Panc1 (cell line): ENCODE measurements around the gene ATP7B. TPM values are rescaled to one million over a fixed set of nuclear protein-coding genes. Genes with fewer than 3 reads are reported as not detected.

Experiments
- ATAC-seq: fragments of 200-7000 bp; cut with Tn5 transposase; 2 replicates; pipeline ENCODE4 v1.9.1; 2020; ENCODE audit warnings: mild to moderate bottlenecking, moderate library complexity
- BruUV-seq: library from RNA; stranded (reverse); fragments of 400-500 nt; replicated peaks from 2 replicates; lab custom pipeline; 2021; lab: Mats Ljungman, UMichigan
- CTCF ChIA-PET: fragments of 300-600 bp; sonication (Branson Sonifier 250); formaldehyde crosslinking; loops from one replicate; lab custom pipeline; 2022; ENCODE audit warnings: antibody characterized with exemption; lab: Charles Lee
- POLR2A ChIA-PET: fragments of 300-600 bp; sonication (Branson Sonifier 250); formaldehyde crosslinking; loops from one replicate; lab custom pipeline; 2022; ENCODE audit warnings: antibody characterized with exemption; lab: Charles Lee
- DNase-seq: peaks from one replicate; pipeline ENCODE4 v3.0.0-alpha.2; 2010; ENCODE audit warnings: low read depth, low spot score
- H3K27ac ChIP-seq: 2 replicates; pipeline ENCODE4 v1.5.1; 2011; ENCODE audit warnings: mild to moderate bottlenecking, low read length, inconsistent platforms
- H3K27me3 ChIP-seq: fragments of 200-500 bp; sonication (Bioruptor generic); 2 replicates; pipeline ENCODE4 v1.6.0; 2014; ENCODE audit warnings: low read length, inconsistent platforms; ENCODE audit not compliant: control insufficient read depth, insufficient read depth
- H3K36me3 ChIP-seq: fragments of 200-500 bp; sonication (Bioruptor generic); 2 replicates; pipeline ENCODE4 v1.5.1; 2014; ENCODE audit warnings: inconsistent platforms, mild to moderate bottlenecking, low read length, moderate library complexity; ENCODE audit not compliant: control insufficient read depth, insufficient read depth
- H3K4me1 ChIP-seq: 2 replicates; pipeline ENCODE4 v1.5.1; 2011; ENCODE audit warnings: inconsistent platforms, mild to moderate bottlenecking, low read length, moderate library complexity; ENCODE audit not compliant: control insufficient read depth, insufficient read depth
- H3K4me3 ChIP-seq, 2 experiments: 2 replicates each; pipeline ENCODE4 v1.5.1; 2011 to 2012; ENCODE audit warnings: low read depth in 2 of 2, low read length in 2 of 2, mild to moderate bottlenecking in 2 of 2, inconsistent platforms in 1 of 2, moderate library complexity in 1 of 2
- H3K9me3 ChIP-seq: fragments of 200-500 bp; sonication (Bioruptor generic); 2 replicates; pipeline ENCODE4 v1.5.1; 2014; ENCODE audit warnings: low read depth, mild to moderate bottlenecking, inconsistent platforms, low read length, moderate library complexity; ENCODE audit not compliant: control insufficient read depth, insufficient read depth
- CTCF ChIP-seq: fragments of 450-650 bp; IDR thresholded peaks from 2 replicates; pipeline ENCODE4 v1.5.1; 2017; ENCODE audit warnings: mild to moderate bottlenecking
- POLR2AphosphoS5 ChIP-seq: IDR thresholded peaks from 2 replicates; pipeline ENCODE4 v1.6.1; 2012; ENCODE audit warnings: mild to moderate bottlenecking, low read depth, low read length, moderate library complexity
- REST ChIP-seq, 2 experiments: IDR thresholded peaks; 2 replicates each; pipeline ENCODE4 v1.6.1; 2011 to 2012; ENCODE audit warnings: low read depth in 2 of 2, control low read depth in 1 of 2, low read length in 1 of 2, mild to moderate bottlenecking in 1 of 2, moderate library complexity in 1 of 2; ENCODE audit not compliant: insufficient read depth in 1 of 2
- SIN3A ChIP-seq: IDR thresholded peaks from 2 replicates; pipeline ENCODE4 v1.6.1; 2012; ENCODE audit warnings: low read depth, mild to moderate bottlenecking, low read length, moderate library complexity, borderline replicate concordance; ENCODE audit not compliant: insufficient read depth
- TCF7L2 ChIP-seq: IDR thresholded peaks from 2 replicates; pipeline ENCODE4 v1.6.1; 2011; ENCODE audit warnings: mild to moderate bottlenecking, low read depth, low read length, inconsistent platforms
- in situ Hi-C: cut with HindIII; loops from 2 replicates; pipeline ENCODE4 v1.10.0; 2016; ENCODE audit warnings: low sequenced_read_pairs, low pct_unique_long_range_greater_than_20kb
- intact Hi-C: fragments of 100-400 bp; cut with micrococcal nuclease; formaldehyde crosslinking; loops from one replicate; pipeline ENCODE4 v1.10.0; 2022; ENCODE audit not compliant: unreplicated experiment
- total RNA-seq: library from RNA; stranded (reverse); gene quantifications from one replicate; pipeline ENCODE4 v1.2.1, GENCODE V29; 2021; ENCODE audit not compliant: unreplicated experiment

The ATP7B gene
- total RNA-seq, 1 experiment from 2014 or later, result 19.6 TPM

GRCh38 chr13:51934461-51935087 lies 76.7 kb downstream of the ATP7B start:
- Histone ChIP-seq H3K9me3 (no peaks in the 10 kb centered on the region), H3K36me3 (no peaks in the 10 kb centered on the region), H3K4me1 (no peaks in the 10 kb centered on the region), H3K27ac (no peak overlapping the region), H3K27me3 (no peaks in the 10 kb centered on the region), H3K4me3 (no peak overlapping the region)
- ChIA-PET POLR2A (no interaction called here), CTCF (no interaction called here)
- TF ChIP-seq CTCF (no peak), REST (IDR thresholded peaks at IDR 0.05; ENCODE audit: insufficient read depth in 1 of 2, low read depth in 2 of 2, low read length in 1 of 2) (no peak), SIN3A (no peak), POLR2AphosphoS5 (no peak), TCF7L2 (no peak)
- in situ Hi-C loops, result no loop called here
- DNase-seq, result no peak
- no TSS peak for BruUV-seq
- intact Hi-C loops, result no loop called here
- ATAC-seq, result no peak

GRCh38 chr13:51933466-51934058 lies 77.7 kb downstream of the ATP7B start:
- intact Hi-C loops, result no loop called here
- no TSS peak for BruUV-seq

More at GRCh38 chr13:51933466-51934058, 77.7 kb downstream of the ATP7B start:
- no peaks in the 10 kb centered on the region for H3K27me3 ChIP-seq
- ATAC-seq, result no peak
- CTCF ChIA-PET, result no interaction called here
- no peaks in the 10 kb centered on the region for H3K36me3 ChIP-seq
- POLR2A ChIA-PET, result no interaction called here
- in situ Hi-C loops, result no loop called here
- H3K27ac ChIP-seq, result no peak overlapping the region
- no peak for DNase-seq
- H3K4me3 ChIP-seq, result no peak overlapping the region
- no peaks in the 10 kb centered on the region for H3K9me3 ChIP-seq
- no peaks in the 10 kb centered on the region for H3K4me1 ChIP-seq
- TF ChIP-seq CTCF (no peak), TCF7L2 (no peak), SIN3A (no peak), REST (IDR thresholded peaks at IDR 0.05; ENCODE audit: insufficient read depth in 1 of 2, low read depth in 2 of 2, low read length in 1 of 2) (no peak), POLR2AphosphoS5 (no peak)
